Nasal cavity respiratory epithelium epithelial cell of viscerocranial mucosa (primary cell): ENCODE data around the gene TINAGL1. TPM values are rescaled to one million over a fixed set of nuclear protein-coding genes. Genes with fewer than 3 reads are reported as not detected.

ENCODE experiments used
- total RNA-seq: library from RNA; depleted of rRNA; stranded (reverse); fragments of >200 nt; gene quantifications from 2 replicates; pipeline ENCODE4 v1.2.3, GENCODE V29; 2014

Gene TINAGL1
- total RNA-seq: 88.2 and 129 TPM in 2 replicates

GRCh38 chr1:31576201-31576669, at the start of gene TINAGL1:
Gene TINAGL1, plus strand, starts transcription at chr1:31576515. Its CDS starts 634 bp downstream, at chr1:31577149.

GRCh38 chr1:31617218-31617915, 41.1 kb downstream of the TINAGL1 start, which contains the start of gene HCRTR1:
Gene HCRTR1, plus strand, starts transcription at chr1:31617689. Its CDS starts 1,504 bp downstream, at chr1:31619193.

Other genes starting within 250 kb of the TINAGL1 start
- gene FABP3, start 203.4 kb upstream of the TINAGL1 start, total RNA-seq: 0.50 TPM in 1 of 2 replicates, not detected in the other
- gene SERINC2, start 163.3 kb upstream of the TINAGL1 start, total RNA-seq: 47.8 and 182 TPM in 2 replicates
- gene HCRTR1, start 41.2 kb downstream of the TINAGL1 start, total RNA-seq: not detected in 2 replicates
- 89.3 and 109 TPM in 2 replicates for gene PEF1, start 68.4 kb downstream of the TINAGL1 start, total RNA-seq
- gene COL16A1, start 127.5 kb downstream of the TINAGL1 start, total RNA-seq: 159 and 263 TPM in 2 replicates
- gene ADGRB2, start 187.8 kb downstream of the TINAGL1 start, total RNA-seq: 0.34 and 2.8 TPM in 2 replicates
- gene SPOCD1, start 239.5 kb downstream of the TINAGL1 start, total RNA-seq: 8.5 and 26.3 TPM in 2 replicates